Glutamatergic neuron (in vitro differentiated cells): ENCODE results near the gene FCGR3A. TPM values are rescaled to one million over a fixed set of nuclear protein-coding genes. Genes with fewer than 3 reads are reported as not detected.

Experiments used
- DNase-seq: peaks from one replicate; pipeline ENCODE4 v3.0.0; 2022
- H3K27ac Mint-ChIP-seq: one replicate; pipeline ENCODE4 v1.8.0; 2020; ENCODE audit warnings: mild to moderate bottlenecking, mixed read lengths, inconsistent platforms; ENCODE audit not compliant: unreplicated experiment
- H3K27me3 Mint-ChIP-seq: one replicate; pipeline ENCODE4 v1.8.0; 2020; ENCODE audit warnings: mild to moderate bottlenecking, moderate library complexity, mixed read lengths, inconsistent platforms; ENCODE audit not compliant: unreplicated experiment
- H3K36me3 Mint-ChIP-seq: one replicate; pipeline ENCODE4 v1.8.0; 2020; ENCODE audit warnings: mild to moderate bottlenecking, mixed read lengths, inconsistent platforms; ENCODE audit not compliant: unreplicated experiment
- H3K4me1 Mint-ChIP-seq: one replicate; pipeline ENCODE4 v1.8.0; 2020; ENCODE audit warnings: mild to moderate bottlenecking, low read depth, mixed read lengths, inconsistent platforms; ENCODE audit not compliant: unreplicated experiment
- H3K4me3 Mint-ChIP-seq: one replicate; pipeline ENCODE4 v1.8.0; 2020; ENCODE audit warnings: mild to moderate bottlenecking, mixed read lengths, inconsistent platforms; ENCODE audit not compliant: unreplicated experiment
- H3K9me3 Mint-ChIP-seq: one replicate; pipeline ENCODE4 v1.8.0; 2020; ENCODE audit warnings: mild to moderate bottlenecking, moderate library complexity, mixed read lengths, inconsistent platforms; ENCODE audit not compliant: unreplicated experiment
- CTCF ChIP-seq: fragments of 200-600 bp; sonication (generic); IDR thresholded peaks from one replicate; pipeline ENCODE4 v1.5.0; 2021; ENCODE audit not compliant: partially characterized antibody, unreplicated experiment
- total RNA-seq: library from RNA; stranded (reverse); fragmentation: NEBNext Ultra II Directional; extraction: Animal tissue kit (Norgen Biotek cat#: 25700); gene quantifications from one replicate; pipeline ENCODE4 v1.2.1, GENCODE V29; 2021; ENCODE audit not compliant: unreplicated experiment

The FCGR3A gene
- total RNA-seq, 1 donor from 2014 or later = not detected

- H3K27ac Mint-ChIP-seq = no peak overlapping the region
- no peak for TF ChIP-seq CTCF
- H3K36me3 Mint-ChIP-seq = no peaks in the 10 kb centered on the region
- DNase-seq = no peak
- peaks cover 2% of the 10 kb centered on the region for H3K9me3 Mint-ChIP-seq
- no peaks in the 10 kb centered on the region for H3K4me1 Mint-ChIP-seq
- no peak overlapping the region for H3K4me3 Mint-ChIP-seq
- H3K27me3 Mint-ChIP-seq = peaks cover 3% of the 10 kb centered on the region
Observed at GRCh38 chr1:161498646-161499045, 51.0 kb downstream of the FCGR3A start.

DNA sequence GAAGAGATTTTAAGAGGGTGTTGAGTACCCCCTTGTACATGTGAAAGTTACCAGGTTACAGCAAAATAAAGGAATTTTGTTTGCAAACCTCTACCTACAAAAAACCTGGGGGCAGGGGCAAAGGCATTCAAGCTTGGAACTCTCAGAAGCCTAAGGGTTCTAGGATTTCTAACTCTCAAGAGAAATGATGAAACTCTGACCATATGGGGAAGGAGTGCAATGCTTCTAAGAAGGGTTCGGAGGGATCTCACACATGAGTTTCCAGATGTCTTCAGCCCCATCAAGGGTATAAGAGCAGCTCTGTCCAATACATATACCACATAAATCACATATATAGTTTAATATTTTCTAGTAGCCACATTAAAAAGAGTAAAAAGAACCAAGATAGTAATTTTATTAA is 51.7 kb downstream of the FCGR3A start:
- Mint-ChIP-seq H3K27me3 (peaks cover 3% of the 10 kb centered on the region), H3K4me3 (no peak overlapping the region), H3K9me3 (peaks cover 2% of the 10 kb centered on the region), H3K4me1 (no peaks in the 10 kb centered on the region), H3K27ac (no peak overlapping the region), H3K36me3 (no peaks in the 10 kb centered on the region)
- no peak for DNase-seq
- no peak for TF ChIP-seq CTCF

GRCh38 chr1:161495490-161495889 is 54.1 kb downstream of the FCGR3A start:
- no peak overlapping the region for H3K27ac Mint-ChIP-seq

DNA sequence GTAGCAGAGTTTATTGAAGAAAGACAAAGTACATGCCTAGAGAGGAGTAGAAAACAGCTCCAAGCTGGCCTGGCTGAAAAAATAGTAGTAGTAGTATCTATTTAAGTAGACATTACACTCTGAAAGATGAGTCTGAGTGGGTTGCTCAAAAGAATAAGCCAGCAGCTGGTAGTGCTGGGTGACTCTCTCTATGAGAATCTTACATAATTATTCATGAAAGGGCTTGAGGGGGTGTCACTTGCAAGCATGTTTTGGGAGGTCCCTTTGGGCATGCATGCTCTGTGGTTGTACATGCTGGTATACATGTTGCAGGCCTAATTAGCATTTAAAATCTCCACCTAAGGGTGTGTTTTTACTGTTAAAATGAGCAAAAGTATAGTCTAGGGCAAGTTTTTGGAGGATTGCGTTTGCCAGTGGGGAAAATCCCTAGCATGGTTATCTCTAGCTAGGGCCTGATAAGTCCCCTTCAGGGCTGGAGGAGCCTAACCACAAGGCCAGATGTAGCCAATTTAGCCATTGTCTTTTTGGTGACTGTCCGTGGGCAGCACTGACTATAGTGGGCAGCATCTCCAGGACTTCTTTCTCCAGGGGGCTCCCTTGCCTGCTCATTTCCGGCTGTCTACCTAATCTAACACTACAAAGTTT is 55.4 kb downstream of the FCGR3A start:
- no peak for TF ChIP-seq CTCF
- Mint-ChIP-seq H3K36me3 (no peaks in the 10 kb centered on the region), H3K4me1 (peaks cover 3% of the 10 kb centered on the region), H3K9me3 (peaks cover 2% of the 10 kb centered on the region), H3K27me3 (no peaks in the 10 kb centered on the region), H3K4me3 (no peak overlapping the region), H3K27ac (no peak overlapping the region)
- DNase-seq = no peak

More at GRCh38 chr1:161495490-161495889, 54.1 kb downstream of the FCGR3A start:
- Mint-ChIP-seq H3K9me3 (peaks cover 2% of the 10 kb centered on the region), H3K36me3 (no peaks in the 10 kb centered on the region), H3K27me3 (peaks cover 3% of the 10 kb centered on the region), H3K4me3 (no peak overlapping the region), H3K4me1 (peaks cover 3% of the 10 kb centered on the region)
- DNase-seq = no peak
- TF ChIP-seq CTCF = no peak

DNA sequence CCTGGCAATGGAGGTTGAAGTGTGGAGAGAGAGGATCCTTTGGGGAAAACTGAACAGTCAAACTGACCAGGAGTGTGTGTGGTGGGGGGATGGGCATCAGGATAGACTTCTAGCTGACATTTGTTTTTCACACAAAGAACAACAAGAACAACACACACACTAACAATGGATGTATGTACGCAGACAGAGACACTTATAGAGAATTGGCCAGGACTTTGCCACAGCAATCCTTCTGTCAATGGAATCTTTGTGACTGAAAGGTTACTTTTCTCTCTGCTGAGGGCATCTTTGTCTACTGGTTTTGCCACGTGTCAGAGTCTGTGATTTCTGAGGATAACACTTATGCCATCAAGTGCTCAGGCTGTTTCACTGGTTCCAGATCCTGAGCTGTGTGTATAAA is 56.8 kb downstream of the FCGR3A start:
- Mint-ChIP-seq H3K9me3 (no peaks in the 10 kb centered on the region), H3K27me3 (no peaks in the 10 kb centered on the region), H3K4me3 (no peak overlapping the region), H3K36me3 (no peaks in the 10 kb centered on the region), H3K4me1 (peaks cover 3% of the 10 kb centered on the region), H3K27ac (no peak overlapping the region)
- no peak for TF ChIP-seq CTCF
- no peak for DNase-seq

Other genes starting within 250 kb of the FCGR3A start
- gene MPZ, start 239.8 kb downstream of the FCGR3A start, total RNA-seq = 16.4 TPM
- gene SDHC, start 235.4 kb downstream of the FCGR3A start, total RNA-seq = 170 TPM
- not detected for gene CFAP126, start 181.9 kb downstream of the FCGR3A start, total RNA-seq
- gene FCGR2A, start 44.4 kb downstream of the FCGR3A start, total RNA-seq = not detected
- gene HSPA6, start 25.3 kb downstream of the FCGR3A start, total RNA-seq = not detected
- gene FCGR3B, start 81.4 kb upstream of the FCGR3A start, total RNA-seq = not detected
- gene FCGR2B, start 113.3 kb upstream of the FCGR3A start, total RNA-seq = not detected
- 0.39 TPM for gene FCRLA, start 157.4 kb upstream of the FCGR3A start, total RNA-seq
- gene FCRLB, start 171.7 kb upstream of the FCGR3A start, total RNA-seq = 0.34 TPM
- gene DUSP12, start 200.0 kb upstream of the FCGR3A start, total RNA-seq = 48.4 TPM
- 29.3 TPM for gene ATF6, start 216.5 kb upstream of the FCGR3A start, total RNA-seq